GM12878 (cell line): Measurements from ENCODE around the gene FAM162A.

Experiments
- EP300 ChIP-seq, 2 experiments: fragments of 150-350 bp in 1 of 2; IDR thresholded peaks; 2 replicates each; pipeline ENCODE4 v1.6.1; 2011 to 2012; ENCODE audit warnings: low read depth in 2 of 2, low read length in 2 of 2, borderline replicate concordance in 1 of 2, improper control_type of control experiment in 1 of 2, inconsistent platforms in 1 of 2; ENCODE audit not compliant: control insufficient read depth in 1 of 2
- GATAD2B ChIP-seq: fragments of 450-650 bp; conservative IDR thresholded peaks from 2 replicates; pipeline ENCODE4 v1.6.1; 2017; ENCODE audit warnings: low read depth, mild to moderate bottlenecking, moderate library complexity
- KDM1A ChIP-seq: fragments of 200-600 bp; sonication (generic); IDR thresholded peaks from 2 replicates; pipeline ENCODE4 v1.6.1; 2016; ENCODE audit warnings: borderline replicate concordance
- NFIC ChIP-seq: IDR thresholded peaks from 2 replicates; pipeline ENCODE4 v1.6.1; 2012; ENCODE audit warnings: low read depth, mild to moderate bottlenecking, inconsistent platforms, low read length, moderate library complexity
- POLR2A ChIP-seq: IDR thresholded peaks from 2 replicates; pipeline ENCODE4 v1.6.1; 2011; ENCODE audit warnings: low read depth, mild to moderate bottlenecking, low read length
- RAD21 ChIP-seq: IDR thresholded peaks from 2 replicates; pipeline ENCODE4 v1.6.1; 2011; ENCODE audit warnings: mild to moderate bottlenecking, low read depth, low read length, moderate library complexity; ENCODE audit not compliant: insufficient read depth
- SIN3A ChIP-seq: IDR thresholded peaks from 2 replicates; pipeline ENCODE4 v1.6.1; 2012; ENCODE audit warnings: low read depth, low read length, improper control_type of control experiment
- YY1 ChIP-seq: IDR thresholded peaks from 2 replicates; pipeline ENCODE4 v1.6.1; 2011; ENCODE audit warnings: low read depth, mild to moderate bottlenecking, low read length
- ZNF384 ChIP-seq: IDR thresholded peaks from 2 replicates; pipeline ENCODE4 v1.6.1; 2012; ENCODE audit warnings: low read depth, mild to moderate bottlenecking, low read length, improper control_type of control experiment, borderline replicate concordance
- TF ChIP-seq, protein P1 (sequence below), 3 experiments: IDR thresholded peaks in 2 of 3; conservative IDR thresholded peaks in 1 of 3; 2 replicates each; pipeline ENCODE4 v1.5.1; 2011; ENCODE audit warnings: low read depth in 3 of 3, low read length in 3 of 3, mild to moderate bottlenecking in 3 of 3, control low read depth in 2 of 3, moderate library complexity in 2 of 3, inconsistent platforms in 1 of 3, mixed read lengths in 1 of 3; ENCODE audit not compliant: control insufficient read depth in 2 of 3, insufficient read depth in 1 of 3; ENCODE audit errors: extremely low read depth in 1 of 3

GRCh38 chr3:122427857-122428471 is 44.0 kb downstream of the FAM162A start:
- TF ChIP-seq NFIC (peak; percentile 87), RAD21 (no peak), EP300 (IDR thresholded peaks at IDR 0.05; ENCODE audit: borderline replicate concordance in 1 of 2, control insufficient read depth in 1 of 2, low read depth in 2 of 2, low read length in 2 of 2) (no peak), YY1 (no peak), ZNF384 (no peak), KDM1A (no peak), SIN3A (no peak), POLR2A (no peak), GATAD2B (no peak)
- TF ChIP-seq, protein P1, sequence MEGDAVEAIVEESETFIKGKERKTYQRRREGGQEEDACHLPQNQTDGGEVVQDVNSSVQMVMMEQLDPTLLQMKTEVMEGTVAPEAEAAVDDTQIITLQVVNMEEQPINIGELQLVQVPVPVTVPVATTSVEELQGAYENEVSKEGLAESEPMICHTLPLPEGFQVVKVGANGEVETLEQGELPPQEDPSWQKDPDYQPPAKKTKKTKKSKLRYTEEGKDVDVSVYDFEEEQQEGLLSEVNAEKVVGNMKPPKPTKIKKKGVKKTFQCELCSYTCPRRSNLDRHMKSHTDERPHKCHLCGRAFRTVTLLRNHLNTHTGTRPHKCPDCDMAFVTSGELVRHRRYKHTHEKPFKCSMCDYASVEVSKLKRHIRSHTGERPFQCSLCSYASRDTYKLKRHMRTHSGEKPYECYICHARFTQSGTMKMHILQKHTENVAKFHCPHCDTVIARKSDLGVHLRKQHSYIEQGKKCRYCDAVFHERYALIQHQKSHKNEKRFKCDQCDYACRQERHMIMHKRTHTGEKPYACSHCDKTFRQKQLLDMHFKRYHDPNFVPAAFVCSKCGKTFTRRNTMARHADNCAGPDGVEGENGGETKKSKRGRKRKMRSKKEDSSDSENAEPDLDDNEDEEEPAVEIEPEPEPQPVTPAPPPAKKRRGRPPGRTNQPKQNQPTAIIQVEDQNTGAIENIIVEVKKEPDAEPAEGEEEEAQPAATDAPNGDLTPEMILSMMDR (IDR thresholded peaks at IDR 0.05 in 2 of 3, conservative IDR thresholded peaks at IDR 0.05 in 1 of 3; ENCODE audit: control insufficient read depth in 2 of 3, extremely low read depth in 1 of 3, insufficient read depth in 1 of 3, low read depth in 3 of 3, low read length in 3 of 3), result no peak
